Measurements from ENCODE around the gene C9orf152.
"Not testable (repeated sequence)": the region's sequence is repeated elsewhere in the genome, so short reads cannot be mapped to it uniquely, and the experiment has no call there.

Gene C9orf152

GRCh38 chr9:110214090-110214489 is 6.1 kb upstream of the C9orf152 start:
- DNase-seq = no peak

- no peak for DNase-seq
These were observed 5.6 kb upstream of the C9orf152 start for GRCh38 chr9:110213413-110214044.

GRCh38 chr9:110207071-110207641 is 803 bp downstream of the C9orf152 start:
- no peak for DNase-seq

GRCh38 chr9:110206389-110206788 is 1.6 kb downstream of the C9orf152 start:
- no peak for DNase-seq

- not testable (repeated sequence) for DNase-seq
These were observed 2.3 kb downstream of the C9orf152 start for GRCh38 chr9:110205612-110206011.

GRCh38 chr9:110202232-110202631 is 5.7 kb downstream of the C9orf152 start:
- no peak for DNase-seq

- DNase-seq = no peak
These were observed 8.3 kb downstream of the C9orf152 start for GRCh38 chr9:110199643-110200042.

- DNase-seq = no peak
These were observed 9.6 kb downstream of the C9orf152 start for GRCh38 chr9:110198357-110198756.

GRCh38 chr9:110197330-110198187 is 10.4 kb downstream of the C9orf152 start:
- no peak for DNase-seq

GRCh38 chr9:110196084-110196499 is 11.9 kb downstream of the C9orf152 start:
- not testable (repeated sequence) for DNase-seq

- DNase-seq = no peak
These were observed 15.3 kb downstream of the C9orf152 start for GRCh38 chr9:110192531-110193261.

- DNase-seq = no peak
These were observed 16.3 kb downstream of the C9orf152 start for GRCh38 chr9:110191615-110192014.

- no peak for DNase-seq
These were observed 18.2 kb downstream of the C9orf152 start for GRCh38 chr9:110189559-110190320.

- no peak for DNase-seq
These were observed 19.0 kb downstream of the C9orf152 start for GRCh38 chr9:110188991-110189390.

GRCh38 chr9:110188101-110188500 is 19.9 kb downstream of the C9orf152 start:
- DNase-seq = no peak

- no peak for DNase-seq
These were observed 20.8 kb downstream of the C9orf152 start for GRCh38 chr9:110187126-110187525.

- no peak for DNase-seq
These were observed 21.7 kb downstream of the C9orf152 start for GRCh38 chr9:110186254-110186653.

- DNase-seq = no peak
These were observed 22.2 kb downstream of the C9orf152 start for GRCh38 chr9:110185806-110186205.

GRCh38 chr9:110183208-110184145 is 24.5 kb downstream of the C9orf152 start:
- DNase-seq = peak; percentile 24

GRCh38 chr9:110180511-110181434 is 27.2 kb downstream of the C9orf152 start:
- DNase-seq = no peak
